D341Med (cell line): ENCODE measurements around the gene NID2.

ENCODE experiments used
- DNase-seq: peaks from one replicate; pipeline ENCODE4 v3.0.0; 2012; ENCODE audit warnings: low spot score

Gene NID2

GRCh38 chr14:52079239-52079959 lies 10.5 kb upstream of the NID2 start:
- DNase-seq: no peak

DNA sequence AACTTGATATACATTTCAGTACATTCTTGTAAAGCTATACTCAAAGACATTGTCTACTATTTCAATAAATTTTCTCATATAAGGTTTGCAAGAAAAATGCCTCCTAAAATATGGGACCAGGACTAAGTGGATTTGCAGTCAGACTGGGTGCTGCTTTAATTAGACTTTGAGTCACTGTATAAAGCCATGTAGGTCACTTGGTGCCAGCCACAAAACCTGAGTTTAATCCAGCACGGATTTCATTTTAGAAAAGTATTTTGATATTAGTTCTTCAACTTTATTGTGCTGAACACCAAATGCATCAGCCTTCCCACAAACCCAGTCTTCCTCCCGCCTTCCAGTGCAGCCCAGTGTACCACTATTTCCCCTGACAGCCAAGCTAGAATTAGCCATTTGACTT lies 9.9 kb upstream of the NID2 start:
- DNase-seq: no peak

DNA sequence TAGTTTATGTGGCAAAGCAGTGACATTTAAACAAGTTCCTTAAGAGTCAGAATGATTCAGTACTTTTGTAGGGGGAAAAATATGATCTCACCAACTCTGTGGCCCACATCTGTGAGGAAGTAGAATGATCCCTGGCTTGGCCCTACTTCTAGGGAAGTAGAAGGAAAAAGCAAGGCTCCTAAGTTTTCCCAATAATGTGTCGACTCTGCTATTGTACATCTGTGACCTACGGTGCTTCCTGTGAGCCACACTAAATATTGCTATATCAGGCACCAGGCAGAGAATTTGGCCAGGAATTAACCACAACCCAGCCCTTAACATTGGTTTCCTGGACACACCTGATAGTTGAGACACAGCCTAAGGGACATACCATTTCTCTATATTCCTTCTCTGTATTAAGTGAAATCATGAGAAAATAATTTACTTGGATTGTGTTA lies 9.3 kb upstream of the NID2 start:
- no peak for DNase-seq

DNA sequence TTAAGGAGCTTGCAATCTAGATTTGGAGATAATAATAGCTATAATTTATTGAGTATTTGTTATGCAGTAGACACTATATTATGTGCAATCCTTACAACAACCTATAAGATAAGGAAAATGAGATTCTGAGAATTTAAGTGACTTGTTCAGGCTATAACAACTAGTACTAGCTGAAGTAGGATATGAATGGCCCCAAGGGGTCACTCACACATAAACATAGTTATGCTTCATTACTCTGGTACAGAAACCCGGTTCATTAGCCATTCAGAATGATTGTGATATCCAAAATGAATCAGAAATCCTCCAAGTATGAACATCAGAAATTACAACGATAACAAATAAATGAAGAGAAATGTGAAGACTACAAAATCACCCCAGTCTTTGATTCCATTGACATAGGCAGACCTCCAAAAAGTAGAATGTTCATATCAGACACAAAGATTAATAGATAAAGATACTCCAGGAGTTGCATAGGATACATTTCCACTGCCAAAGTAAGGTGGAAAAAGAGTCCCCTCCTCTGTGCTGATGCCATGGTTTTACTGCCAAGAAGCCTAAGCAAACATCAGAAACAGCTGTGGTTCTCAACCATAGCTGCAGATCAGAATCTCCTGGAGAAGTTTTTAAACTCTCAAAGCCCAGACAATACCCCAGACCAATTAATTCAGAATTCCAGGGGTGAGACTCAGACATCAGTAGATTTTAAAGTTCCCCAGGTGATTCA lies 8.6 kb upstream of the NID2 start:
- no peak for DNase-seq

- DNase-seq: no peak
These were observed 7.5 kb upstream of the NID2 start for GRCh38 chr14:52076334-52076733.

DNA sequence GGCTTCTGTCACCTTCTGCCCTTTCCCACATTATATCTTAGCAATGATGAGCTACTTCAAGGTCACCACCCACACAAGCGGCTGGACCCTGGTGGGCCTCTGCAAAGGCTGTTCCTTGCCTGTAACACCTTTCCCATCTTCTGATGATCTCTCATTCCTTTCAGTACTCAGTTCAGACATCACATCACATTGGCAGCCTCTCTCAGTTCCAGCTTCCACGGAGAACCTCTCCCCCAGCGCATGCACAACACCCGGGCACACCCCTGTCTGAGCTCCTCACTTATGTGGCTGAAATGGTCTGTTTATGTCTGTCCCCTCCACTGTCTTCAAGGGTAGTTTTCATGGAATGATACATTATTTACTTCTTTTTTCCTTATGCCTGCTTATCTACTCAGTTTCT lies 6.5 kb upstream of the NID2 start:
- no peak for DNase-seq

DNA sequence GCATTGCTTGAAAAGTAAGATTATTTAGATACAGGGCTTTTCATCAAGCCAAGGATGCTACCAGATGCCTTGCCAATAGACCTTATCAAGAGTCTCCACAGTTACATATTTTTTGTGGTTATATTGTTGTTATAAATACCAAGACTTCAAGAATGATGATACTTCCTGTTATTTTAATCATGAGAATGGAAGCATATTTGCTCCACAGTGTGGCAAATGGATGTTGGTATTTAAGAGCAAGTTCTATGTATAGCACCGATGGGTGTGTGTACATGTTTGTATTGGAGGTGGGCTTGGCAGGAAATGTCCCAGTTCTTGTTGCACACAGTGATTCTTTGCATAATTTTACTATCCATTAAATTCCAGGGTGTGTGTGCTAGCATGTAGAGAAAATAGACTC lies 4.4 kb upstream of the NID2 start:
- DNase-seq: no peak

GRCh38 chr14:52072266-52072780 lies 3.5 kb upstream of the NID2 start:
- no peak for DNase-seq

DNA sequence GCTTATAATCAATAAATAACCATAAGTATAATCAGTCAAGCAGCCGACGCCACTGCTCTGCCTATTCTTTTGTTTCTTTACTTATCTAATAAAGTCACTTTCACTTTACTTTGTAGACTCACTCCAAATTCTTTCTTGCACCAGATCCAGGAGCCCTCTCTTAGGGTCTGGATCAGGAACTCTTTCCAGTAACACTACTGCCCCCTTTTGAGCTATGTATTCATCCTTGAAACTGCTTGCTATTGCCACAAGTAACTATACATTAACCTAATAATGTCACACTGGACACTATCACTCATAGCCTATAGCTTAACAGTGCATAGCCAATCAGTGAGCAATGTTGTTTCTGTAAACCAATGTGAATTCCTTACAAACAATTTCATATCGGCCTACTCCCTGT lies 2.8 kb upstream of the NID2 start:
- DNase-seq: no peak

DNA sequence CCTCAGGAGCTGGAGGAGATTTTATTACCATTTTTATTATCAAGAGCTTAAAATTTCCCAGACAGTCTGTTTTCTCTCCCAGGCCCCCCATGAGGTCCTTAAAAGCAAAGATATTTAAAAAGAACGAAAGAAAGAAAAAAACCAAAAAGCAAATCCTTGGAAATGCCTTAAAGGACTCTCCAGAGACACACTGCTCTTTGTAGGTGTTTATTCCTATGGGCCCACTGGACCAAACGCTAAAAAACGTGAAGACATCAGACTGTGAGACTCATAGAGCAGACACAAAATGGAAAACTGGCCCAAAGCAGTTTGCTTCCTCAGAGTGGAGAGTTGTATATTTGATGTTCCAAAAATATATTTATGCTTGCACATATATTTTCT lies 1.2 kb upstream of the NID2 start:
- no peak for DNase-seq

DNA sequence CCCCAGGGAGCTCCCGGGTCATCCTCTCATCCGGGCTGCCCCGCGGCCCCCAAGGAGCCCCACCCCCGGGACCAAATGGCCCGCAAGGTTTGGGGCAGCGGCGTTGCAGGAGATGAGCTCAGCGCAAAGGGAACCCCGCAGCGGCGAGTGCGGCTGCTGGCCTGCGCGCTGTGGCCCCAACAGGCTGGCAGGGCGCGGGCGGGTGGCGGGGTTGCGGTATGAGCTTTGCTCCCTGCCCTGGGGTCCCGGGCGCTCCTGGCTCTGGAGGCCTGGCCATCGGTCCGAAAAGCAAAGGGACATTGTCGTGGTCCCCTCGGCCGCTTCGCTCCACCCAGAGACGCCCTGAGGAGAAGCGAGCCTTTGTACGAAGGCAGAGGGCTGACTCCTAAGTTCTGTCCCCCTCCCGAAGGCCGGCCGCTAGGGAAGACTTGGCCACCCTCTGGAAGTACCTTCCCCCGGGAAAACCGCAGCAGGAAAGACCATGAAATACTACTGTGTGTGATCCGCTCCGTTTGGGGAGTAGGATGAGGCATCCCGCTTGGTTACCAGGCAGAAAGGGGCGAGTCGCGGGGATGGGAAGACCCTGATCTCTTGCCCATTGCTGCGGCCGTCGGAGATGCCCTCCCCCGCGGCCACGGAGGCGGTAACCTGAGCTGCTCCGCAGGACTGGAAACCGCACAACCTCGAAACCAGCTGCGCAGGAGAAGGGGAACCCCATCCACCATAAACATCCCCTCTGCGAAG lies 620 bp upstream of the NID2 start:
- DNase-seq: no peak

DNA sequence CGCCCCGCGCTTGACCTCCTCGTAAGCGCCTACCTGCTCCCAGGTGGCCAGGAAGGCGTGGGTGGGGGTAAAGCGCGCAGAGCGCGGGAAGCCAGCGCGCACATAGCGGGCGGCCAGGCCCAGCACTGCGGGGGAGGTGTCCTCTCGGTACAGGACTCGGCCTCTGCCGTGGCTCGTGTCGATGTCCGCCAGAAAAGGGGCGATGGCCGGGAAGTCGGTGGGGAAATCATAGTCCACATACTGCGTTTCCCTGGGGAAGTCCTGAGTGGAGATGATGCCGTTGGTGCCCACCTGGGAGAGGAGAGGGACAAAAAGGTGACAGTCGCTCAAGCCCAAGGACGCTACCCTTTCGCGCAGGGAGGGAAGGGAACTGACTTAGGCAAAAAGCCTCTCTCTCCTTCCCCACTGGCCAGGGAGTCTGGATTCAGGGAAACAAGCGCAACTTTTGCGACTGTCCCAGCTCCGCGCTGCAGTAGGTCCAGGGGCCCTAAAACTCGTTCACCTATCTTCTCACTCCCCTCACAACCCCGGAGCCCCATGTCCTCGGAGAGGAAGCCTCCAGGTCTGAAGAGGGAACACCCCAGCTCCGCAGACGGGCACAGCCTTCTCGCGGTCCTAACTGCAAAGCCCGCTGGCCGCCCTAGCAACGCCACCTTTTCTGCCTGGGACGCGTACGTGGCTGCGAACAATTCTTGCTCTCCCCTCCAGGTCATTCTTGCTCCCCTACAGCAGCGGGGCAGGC lies 815 bp downstream of the NID2 start:
- no peak for DNase-seq

DNA sequence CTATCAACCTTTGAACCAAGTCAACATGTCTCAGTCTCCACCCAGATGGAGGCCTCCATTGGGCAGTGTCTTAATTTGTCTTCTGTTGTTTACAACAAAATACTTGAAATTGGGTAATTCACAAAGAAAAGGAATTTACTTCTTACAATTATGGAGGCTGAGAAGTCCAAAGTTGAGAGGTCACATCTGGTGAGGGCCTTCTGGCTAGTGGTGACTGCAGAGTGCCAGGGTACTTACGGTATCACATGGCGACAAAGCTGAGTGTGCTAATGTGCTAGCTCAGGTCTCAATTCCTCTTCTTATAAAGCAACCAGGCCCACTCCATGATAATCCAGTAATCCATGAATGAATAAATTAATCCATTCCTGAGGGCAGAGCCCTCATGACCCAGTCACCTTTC lies 4.7 kb downstream of the NID2 start:
- no peak for DNase-seq

- no peak for DNase-seq
These were observed 5.8 kb downstream of the NID2 start for GRCh38 chr14:52063052-52063462.

- no peak for DNase-seq
These were observed 7.0 kb downstream of the NID2 start for GRCh38 chr14:52061890-52062289.

GRCh38 chr14:52061390-52061789 lies 7.5 kb downstream of the NID2 start:
- DNase-seq: no peak

DNA sequence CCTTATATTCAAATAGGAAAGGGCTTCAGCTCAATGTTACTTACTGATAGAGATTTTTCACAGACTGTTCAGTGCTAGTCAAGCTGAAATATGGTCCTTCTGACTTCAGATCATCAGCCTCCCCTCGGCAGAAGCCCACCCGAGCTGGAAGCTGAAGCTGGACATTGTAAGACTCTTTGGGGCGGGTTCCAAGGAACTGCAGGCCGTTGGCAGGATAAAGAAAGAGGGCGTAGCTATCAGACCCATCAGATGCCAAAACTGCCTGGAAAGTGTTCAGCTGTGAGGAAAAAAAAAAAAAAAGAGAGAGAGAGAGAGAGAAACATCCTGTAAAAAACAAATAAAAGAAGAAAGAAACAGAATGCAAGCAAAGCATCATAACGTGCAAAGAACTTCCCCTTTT lies 8.8 kb downstream of the NID2 start:
- no peak for DNase-seq

DNA sequence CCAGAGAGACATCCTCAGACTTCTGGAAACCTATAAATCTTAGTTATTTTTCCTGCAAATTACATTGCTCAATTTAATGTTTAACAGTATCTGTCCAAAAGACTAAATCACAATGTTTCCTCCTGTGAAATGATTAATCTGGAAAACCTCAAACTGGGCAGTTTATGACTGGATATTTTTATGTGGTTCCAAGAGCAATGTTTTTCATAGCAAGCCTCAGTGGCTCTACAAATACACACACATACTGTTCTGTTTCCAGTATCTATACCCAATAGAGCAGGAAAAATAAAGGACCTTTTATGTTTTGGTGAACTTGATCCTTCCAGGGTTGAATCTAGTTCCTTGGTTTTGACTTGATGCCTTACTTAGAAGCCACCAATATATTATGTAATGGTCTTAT lies 9.2 kb downstream of the NID2 start:
- no peak for DNase-seq

GRCh38 chr14:52058341-52058740 lies 10.5 kb downstream of the NID2 start:
- DNase-seq: no peak

DNA sequence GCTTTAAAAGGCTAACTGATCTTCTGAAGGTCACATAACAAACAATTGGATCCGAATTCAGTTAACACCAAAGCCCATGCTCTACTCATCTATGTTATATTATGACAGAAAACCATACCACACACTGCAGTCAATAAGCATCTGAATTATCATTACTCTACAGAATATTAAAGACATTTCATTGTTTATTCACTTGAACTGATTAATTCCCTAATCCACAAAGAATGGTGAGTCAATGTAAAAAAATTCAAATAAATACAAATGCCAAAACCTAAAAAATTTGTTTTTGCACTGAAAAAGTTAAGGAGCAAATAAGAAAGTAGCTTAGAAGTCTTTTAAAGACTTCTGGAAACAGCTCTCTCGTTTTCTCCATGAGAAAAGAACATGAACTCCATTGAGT lies 13.7 kb downstream of the NID2 start:
- DNase-seq: no peak

DNA sequence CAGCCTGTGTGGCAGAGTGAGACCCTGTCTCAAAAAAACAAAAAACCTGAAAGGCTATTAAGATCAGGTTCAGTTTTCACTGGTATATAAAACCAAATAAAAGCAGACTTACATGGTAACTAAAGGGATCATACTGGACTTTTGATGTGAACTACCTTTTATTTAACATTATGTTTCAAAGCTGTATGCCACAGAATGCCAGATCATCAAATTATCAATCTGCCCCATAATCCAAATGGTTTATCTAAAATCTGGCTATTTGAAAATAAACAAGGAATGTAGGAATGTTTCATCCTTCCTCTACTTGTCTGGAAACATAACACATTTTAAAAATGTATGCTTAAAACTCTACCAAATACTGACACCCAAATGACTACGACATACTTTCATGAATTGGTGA lies 14.2 kb downstream of the NID2 start:
- no peak for DNase-seq

GRCh38 chr14:52053044-52053443 lies 15.8 kb downstream of the NID2 start:
- DNase-seq: no peak
